Stomach (tissue), 4 donors: Measurements from ENCODE around the gene JCHAIN.

Experiments used
- EP300 ChIP-seq: sonication (generic); formaldehyde crosslinking; IDR thresholded peaks from one replicate; pipeline ENCODE4 v1.6.1; 2017; ENCODE audit warnings: antibody characterized with exemption
- POLR2A ChIP-seq, 4 donors: fragments of 450-650 bp; IDR thresholded peaks; one replicate each; pipeline ENCODE4 v1.6.1; 2016; ENCODE audit warnings: antibody characterized with exemption in 4 of 4, control low read depth in 2 of 4, mild to moderate bottlenecking in 1 of 4, moderate library complexity in 1 of 4
- POLR2AphosphoS5 ChIP-seq, 3 donors: sonication (generic); formaldehyde crosslinking; IDR thresholded peaks; one replicate each; pipeline ENCODE4 v1.6.1; 2016; ENCODE audit warnings: antibody characterized with exemption in 3 of 3

DNA sequence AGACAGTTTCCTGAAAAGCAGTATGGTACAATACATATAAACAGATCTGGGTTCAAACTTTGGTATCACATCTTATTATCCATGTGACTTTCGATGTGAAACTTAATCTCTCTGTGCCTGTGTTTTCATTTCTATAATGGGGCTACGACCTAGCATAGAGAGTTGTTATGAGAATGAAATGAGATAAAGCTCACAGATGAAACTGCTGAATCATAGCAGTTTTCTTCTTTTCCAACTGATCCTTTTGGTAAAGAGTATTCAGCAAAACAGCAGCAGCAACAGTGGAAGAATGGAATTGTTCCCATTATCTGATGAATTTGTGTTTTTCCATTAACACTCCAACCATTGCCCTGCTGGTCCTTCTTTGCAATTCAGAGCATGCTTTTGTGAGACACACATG lies 58.0 kb downstream of the JCHAIN start:
- no peak for TF ChIP-seq EP300
- TF ChIP-seq POLR2AphosphoS5 (IDR thresholded peaks at IDR 0.05): no peak
- no peak for TF ChIP-seq POLR2A (IDR thresholded peaks at IDR 0.05)
